HG03442 (cell line): ENCODE measurements around the gene LDLRAD3.
A peak's percentile ranks its signal among the peaks of the same experiment; 100 is the strongest.
"Not testable (repeated sequence)": the region's sequence is repeated elsewhere in the genome, so short reads cannot be mapped to it uniquely, and the experiment has no call there.

Experiments used
- ATAC-seq: cut with Tn5 transposase; IDR thresholded peaks from one replicate; pipeline ENCODE4 v1.9.1; 2021; ENCODE audit warnings: mild to moderate bottlenecking, moderate library complexity; ENCODE audit not compliant: unreplicated experiment

Gene LDLRAD3, protein sequence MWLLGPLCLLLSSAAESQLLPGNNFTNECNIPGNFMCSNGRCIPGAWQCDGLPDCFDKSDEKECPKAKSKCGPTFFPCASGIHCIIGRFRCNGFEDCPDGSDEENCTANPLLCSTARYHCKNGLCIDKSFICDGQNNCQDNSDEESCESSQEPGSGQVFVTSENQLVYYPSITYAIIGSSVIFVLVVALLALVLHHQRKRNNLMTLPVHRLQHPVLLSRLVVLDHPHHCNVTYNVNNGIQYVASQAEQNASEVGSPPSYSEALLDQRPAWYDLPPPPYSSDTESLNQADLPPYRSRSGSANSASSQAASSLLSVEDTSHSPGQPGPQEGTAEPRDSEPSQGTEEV

DNA sequence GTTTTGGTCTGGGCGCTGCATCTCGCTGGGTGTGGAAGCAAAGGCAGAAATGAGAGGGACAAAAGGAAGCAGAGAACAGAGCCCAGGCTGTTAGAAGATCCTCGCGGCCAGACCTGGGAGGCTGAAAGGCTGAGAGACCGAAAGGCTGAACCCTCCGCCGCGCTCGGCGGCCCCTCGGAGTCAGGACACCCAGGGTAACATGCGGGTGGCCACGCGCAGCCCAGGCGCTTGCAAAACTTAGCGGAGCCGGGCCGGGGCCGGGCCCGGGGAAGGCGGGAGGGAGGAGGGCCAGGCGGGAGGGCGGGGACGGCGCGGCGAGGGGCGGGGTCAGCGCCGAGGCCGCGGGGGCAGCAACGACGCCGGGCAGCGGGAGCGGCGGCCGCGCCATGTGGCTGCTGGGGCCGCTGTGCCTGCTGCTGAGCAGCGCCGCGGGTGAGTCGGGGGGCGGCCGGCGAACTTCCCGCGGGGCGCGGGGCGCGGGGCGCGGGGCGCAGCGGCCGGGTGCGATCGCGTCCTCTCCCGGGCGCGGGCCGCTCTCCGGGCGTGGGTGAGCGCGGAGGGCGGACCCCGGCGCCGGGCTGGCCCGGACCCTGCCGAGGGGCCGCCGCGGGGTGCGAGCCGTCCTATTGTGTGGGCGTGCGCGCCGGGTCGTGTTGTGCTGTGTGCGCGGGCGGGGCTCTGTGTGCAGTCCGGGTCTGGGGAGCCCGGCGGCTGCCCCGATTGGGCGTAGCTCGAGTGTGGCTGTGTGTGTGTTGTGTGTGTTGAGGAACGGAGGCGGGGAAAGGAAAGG is at the start of gene LDLRAD3:
LDLRAD3 (plus strand) TSS at position 350 of the 790 bp plus-strand sequence; CDS start at position 387, 37 bp downstream.
- peak; percentile 74 for ATAC-seq

DNA sequence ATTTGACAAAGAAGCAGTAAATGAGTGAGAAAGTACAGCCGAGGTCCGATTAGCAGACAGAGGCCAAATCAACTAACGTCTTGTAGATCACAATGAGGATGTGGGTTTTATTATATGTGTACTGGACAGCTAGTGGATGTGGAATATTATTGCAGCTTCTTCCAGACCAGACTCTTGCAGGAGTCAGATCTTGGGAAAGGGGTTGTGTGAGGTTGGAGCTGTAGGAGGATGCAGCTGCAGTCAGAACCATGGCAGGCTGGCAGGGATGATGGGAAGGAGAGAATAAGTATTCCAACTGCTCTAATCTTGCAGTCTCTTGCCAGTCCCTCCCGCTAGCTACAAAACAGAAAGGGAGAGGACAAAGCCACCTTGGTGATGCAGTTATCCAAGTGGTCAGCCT is 46.8 kb upstream of the LDLRAD3 start:
- no peak for ATAC-seq

DNA sequence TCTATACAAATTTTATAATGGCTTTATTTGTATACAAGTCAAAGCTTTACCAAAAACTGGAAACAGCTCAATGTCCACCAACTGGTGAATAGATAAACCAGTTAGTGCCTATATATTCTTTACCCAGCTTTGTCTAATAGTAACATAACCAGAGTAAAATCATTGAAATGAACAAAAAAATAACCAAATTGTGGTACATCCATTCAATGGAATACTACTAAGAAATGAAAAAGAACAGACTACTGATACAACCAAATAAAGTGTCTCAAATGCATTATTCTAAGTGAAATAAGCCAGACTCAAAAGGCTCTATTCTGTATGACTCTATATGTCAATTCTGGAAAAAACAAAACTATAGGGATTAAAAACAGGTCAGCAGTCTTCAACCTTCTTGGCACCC is 40.9 kb upstream of the LDLRAD3 start:
- no peak for ATAC-seq

DNA sequence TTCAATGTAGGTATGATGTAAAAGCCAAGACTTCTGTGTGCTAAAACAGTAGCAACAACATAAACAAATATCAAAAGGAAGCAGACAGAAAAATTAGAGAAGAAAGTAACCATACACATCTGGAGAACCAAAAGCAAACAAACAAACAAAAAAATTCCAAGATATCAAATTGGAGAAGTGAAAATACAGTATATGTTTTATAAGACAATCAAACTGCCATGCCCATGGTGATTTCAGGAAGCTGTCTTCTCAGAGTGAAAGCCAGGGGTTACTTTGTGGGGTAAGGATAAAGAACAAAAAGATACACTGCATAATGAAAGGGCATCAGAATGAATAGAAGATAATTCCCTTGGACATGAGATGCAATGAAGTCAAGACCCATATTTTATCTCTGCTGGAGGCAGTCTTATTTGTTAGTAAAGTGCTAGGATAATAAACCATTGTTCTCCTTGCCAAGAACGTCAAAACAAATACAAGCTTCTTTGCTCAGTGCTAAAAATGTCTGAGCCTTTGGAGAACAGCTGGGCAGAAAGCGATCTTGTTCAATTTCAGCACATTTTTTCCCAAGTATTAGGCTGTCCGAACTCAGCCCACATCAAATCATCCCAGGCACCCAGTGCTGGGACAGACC is 38.1 kb upstream of the LDLRAD3 start:
- no peak for ATAC-seq

DNA sequence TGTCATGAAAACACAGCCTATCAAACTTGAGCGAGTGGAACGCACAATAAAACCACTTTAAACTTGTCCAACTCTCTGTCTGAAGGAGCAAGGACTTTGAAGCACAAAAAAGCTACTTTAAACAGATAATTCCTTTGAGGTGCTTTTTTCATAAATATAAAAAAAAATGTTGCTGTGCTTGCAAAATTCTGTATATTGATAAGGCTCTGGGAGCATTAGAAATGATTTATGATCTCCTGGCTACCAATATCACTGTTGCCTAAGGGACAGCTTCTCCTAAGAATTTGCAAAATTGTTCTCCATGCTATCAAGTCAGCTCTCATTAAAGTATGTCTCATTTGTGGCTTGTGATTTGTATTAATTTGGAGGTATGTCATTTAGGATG is 37.6 kb upstream of the LDLRAD3 start:
- no peak for ATAC-seq

DNA sequence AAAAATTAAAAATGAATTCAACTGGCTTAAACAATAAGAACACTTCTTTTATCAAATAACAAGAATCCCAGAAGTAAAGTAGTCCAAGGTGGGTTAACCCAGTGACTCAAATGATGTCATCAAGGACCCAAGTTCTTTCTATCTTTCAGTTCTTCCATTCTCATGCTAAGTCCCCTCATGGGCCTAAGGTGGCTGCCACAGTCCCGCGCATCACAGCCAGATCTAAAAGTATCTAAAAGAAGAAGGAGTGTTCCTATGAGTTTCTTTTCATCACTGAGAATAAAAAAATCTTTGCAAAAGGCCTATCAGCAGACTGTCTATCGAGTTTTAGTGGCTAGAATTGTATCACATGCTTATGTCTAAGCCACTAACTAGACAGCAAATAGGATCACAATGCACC is 37.2 kb upstream of the LDLRAD3 start:
- no peak for ATAC-seq

DNA sequence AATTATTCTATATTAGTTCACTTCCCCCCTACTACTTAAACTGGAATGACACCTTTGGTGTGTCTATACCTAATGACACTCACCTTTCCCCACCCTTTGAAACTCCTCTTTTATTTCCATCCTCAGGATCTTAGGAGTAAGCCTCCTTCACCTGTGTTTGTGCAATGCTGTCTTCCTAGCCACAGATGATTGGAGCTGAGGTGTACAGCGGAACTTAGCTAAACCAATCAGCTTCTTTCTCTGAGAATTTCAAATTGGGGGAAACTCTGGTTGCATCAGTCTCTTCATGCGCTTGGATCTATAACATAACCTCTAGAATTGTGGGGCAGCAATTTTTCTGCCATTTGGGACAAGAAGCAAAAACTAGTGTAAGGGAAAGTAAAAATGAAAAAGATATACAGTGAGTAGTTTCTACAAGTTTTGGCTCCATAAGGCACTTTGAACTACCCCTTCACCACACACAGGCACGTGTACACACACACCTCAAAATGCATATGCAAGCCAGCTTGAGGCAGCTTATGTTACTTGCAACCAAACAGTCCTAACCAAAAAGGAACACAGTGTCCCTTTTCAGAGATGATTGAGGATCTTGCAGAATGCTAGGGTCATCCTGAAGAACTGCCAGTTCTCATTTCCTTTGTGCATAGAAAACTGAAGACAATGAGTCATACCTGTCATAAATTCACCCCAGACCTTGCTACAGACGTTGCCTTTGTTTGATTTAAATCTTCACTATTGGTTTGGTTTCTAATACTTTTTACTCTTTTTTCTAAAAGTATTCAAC is 36.0 kb upstream of the LDLRAD3 start:
- peak; percentile 88 for ATAC-seq

DNA sequence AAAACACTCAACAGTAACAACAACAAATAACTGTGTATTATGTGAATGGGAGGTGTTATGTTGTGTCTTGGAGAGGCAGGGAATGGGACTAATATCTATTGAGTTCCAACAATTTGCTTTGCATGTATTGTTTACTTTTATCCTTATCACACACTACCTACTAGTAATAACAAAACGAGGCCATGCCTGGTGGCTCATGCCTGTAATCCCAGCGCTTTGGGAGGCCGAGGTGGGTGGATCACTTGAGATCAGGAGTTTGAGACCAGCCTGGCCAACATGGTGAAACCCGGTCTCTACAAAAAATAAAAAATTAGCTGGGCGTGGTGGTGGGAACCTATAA is 35.5 kb upstream of the LDLRAD3 start:
- ATAC-seq, result peak; percentile 5

DNA sequence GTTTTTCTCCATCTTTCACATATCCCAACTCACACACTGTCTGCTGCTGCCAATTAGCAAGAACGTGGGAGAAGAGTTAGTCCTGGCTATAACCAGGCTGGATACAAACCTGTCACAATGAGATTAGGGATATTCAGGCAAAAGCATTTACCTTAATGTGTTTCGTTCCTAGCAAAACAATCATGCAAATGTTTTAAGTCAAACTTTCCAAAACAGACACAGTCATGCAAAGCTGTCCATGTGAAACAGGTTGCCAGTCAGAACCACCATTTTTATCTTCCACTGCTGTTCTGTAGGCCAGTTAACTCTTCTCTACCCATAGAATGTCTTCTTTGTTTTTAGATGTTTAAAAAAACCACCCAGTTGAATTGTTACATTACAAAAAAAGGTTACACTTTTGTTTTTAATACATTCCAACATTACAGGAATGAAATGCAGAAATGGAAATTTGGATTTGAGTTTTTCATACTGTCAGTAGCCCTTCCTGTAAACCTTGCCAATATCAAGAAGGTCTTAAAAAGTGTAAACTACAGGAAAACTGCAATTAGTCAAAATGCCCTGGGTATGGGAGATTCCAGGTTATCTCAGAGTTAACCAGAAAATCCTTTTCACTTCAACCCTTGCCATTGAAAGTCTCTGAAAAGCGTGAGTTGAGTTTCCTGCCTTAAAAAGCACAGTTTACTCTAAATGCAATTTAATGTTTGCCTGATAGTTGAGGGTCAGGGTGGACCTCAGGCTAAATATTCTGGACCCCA is 34.2 kb upstream of the LDLRAD3 start:
- ATAC-seq, result no peak

DNA sequence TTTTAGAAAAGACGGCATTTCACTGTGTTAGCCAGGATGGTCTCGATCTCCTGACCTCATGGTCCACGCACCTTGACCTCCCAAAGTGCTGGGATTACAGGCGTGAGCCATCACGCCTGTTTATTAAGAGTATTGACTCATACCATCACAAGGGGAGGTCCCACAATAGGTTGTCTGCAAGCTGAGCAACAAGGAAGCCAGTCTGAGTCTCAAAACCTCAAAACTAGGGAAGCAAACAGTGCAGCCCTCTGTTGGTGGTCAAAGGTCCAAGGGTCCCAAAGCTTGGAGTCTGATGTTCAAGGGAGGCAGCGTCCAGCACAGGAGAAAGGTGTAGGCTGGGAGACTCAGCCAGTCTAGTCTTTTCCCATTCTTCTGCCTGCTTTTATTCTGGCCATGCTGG is 32.8 kb upstream of the LDLRAD3 start:
- no peak for ATAC-seq

DNA sequence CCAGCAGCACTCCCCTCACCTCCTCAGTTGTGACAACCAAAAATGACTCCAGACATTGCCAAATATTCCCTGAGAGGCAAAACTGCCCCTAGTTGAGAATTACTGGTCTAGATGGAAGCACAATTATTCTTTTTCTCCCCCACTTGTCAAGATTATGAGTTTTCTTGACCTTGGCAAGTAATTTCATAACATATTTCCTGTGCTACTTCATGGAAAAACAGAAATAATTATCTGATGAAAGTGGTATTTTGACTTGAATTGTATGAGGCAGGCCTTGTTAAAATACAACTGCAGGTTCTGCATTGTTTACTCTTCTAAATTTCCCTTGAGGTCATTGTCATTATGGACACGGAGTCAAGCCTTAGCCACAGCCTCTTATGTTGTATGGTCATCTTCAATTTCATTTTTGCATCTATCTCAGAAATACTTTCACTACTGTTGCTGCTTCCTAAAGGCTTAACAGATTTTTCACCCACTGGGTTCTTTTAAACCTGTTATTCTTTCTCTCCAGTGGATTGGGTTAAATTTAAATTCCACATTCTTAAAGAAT is 32.2 kb upstream of the LDLRAD3 start:
- ATAC-seq, result no peak

DNA sequence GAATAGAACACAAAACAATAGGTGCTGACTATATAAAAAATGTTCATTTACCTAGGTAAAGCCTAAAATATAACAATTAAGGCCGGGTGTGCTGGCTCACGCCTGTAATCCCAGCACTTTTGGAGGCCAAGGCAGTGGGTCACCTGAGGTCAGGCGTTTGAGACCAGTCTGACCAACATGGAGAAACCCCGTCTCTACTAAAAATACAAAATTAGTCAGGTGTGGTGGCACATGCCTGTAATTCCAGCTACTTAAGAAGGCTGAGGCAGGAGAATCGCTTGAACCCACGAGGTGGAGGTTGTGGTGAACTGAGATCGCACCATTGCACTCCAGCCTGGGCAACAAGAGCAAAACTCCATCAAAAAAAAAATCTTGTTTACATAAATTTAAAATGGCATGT is 31.4 kb upstream of the LDLRAD3 start:
- ATAC-seq, result not testable (repeated sequence)

DNA sequence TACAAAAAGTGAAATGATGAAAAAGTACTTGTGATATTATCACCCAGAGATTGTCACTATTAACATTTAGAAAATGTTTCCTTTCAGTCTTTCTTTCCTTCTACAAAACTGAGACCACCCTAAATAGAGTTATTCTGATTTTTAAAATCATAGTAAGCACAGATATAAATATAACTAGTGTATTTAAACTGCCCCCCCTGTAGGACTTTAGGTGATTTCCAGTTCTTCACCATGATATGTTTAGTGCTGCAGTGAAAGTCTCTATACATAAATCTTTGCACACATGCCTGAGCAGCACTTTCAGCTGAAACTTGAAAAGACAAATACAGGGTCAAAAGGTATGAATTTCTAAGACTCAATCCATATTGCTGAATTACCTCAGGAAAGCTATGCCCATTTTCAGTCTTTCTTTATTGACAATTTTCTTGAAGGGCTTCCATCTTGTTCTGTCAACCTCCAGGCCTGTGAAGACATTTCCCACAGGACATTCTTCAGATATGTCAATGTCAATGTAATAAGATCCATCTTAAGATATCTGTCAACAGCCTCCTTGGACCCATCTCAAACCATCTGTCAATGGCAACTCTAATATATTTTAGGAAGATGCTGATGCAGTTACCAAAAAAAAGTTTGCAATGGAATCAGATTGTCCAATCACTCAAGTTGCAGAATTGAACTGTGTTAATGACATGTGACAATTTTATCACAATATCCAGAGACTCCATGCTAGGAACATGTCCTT is 30.8 kb upstream of the LDLRAD3 start:
- no peak for ATAC-seq

DNA sequence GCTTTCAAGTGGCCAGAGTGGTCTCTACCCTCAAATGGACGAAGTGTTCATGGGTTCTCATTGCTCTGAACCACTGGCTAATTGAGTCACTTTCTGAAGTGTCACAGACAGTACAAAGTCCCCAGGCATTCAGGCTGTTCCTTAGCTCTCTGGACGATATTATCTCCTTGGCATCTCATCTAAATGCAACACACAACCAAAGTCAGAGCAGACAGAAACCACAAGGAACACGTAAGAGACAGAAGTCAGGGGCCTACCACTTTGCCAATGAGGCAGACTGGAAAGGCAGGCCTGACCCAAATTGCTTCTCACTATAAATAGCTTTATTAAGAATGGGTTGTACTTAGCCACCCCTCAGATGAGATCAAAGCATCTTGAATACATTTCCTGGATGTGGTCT is 29.0 kb upstream of the LDLRAD3 start:
- ATAC-seq, result no peak

DNA sequence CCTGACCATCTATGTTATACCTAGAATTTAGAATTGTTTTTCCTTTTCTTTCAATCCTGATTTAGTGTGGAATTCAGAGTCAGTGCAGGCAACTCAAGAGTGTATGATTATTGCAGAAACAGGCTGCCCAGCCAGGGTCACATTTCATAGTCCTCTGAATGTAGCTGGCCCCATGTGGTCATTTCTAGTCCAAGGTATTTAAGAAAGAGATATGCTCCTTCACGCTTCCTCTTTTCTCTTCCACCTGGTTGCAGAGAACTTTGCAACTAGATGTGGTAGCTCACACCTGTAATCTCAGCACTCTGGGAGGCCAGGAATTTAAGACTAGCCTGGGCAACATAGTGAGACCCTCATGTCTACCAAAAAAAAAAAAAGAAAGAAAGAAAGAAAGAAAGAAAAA is 27.6 kb upstream of the LDLRAD3 start:
- no peak for ATAC-seq

DNA sequence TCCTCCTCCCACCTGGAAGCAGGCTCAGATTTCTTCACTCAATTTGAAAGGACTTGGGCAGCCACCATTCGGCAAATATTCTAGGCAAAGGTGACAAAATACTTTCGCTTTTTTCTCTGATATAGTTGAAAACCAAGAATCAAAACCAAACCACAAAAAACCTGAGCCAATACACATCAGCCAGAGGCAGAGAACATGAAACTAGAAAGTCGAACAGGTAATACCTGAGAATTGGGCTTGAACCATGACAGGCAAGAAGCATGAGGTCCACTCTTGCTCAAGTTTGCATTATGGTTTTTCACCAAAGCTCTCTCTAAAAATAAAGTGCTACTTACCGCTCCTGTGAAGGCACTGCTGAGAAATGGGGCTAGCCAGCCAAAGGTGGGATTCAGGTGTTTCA is 26.2 kb upstream of the LDLRAD3 start:
- ATAC-seq, result peak; percentile 65

DNA sequence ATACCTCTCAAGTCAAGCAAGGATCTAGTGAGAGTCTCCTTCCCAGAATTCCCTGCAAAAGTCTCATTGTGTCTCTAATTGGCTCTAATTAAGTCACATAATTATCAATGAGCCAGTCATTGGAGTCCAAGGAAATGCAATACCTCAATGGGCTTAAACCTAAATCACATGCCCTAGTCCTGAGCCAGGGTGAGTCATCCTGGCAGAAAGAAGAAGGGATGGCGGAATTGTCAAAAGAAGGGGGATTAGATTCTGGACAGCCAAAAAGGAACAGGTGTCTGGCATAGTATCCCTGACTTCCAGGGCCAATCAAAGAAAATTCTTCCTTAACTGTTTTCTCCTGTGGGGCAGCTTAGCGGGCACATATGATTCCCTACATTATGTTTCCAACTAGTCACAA is 25.1 kb upstream of the LDLRAD3 start:
- no peak for ATAC-seq

DNA sequence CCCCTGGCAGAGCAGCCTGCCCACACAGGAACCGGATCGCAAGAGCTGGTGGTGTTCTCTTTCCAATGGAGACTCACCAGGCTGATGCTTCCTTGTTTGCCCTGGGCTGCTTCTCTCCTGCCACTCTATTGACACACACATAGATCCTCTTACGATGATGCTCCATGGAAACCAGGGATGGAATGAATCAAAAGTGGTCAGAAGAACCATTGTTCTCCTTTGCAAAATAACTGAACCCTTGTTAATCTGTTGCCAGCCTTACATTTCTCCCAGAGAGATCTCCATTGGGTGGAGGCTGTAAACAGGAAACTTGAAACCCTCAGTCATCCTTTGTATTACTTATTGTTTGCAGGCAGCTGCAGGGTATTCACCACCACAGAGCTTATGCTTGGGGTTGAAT is 24.6 kb upstream of the LDLRAD3 start:
- ATAC-seq, result no peak

DNA sequence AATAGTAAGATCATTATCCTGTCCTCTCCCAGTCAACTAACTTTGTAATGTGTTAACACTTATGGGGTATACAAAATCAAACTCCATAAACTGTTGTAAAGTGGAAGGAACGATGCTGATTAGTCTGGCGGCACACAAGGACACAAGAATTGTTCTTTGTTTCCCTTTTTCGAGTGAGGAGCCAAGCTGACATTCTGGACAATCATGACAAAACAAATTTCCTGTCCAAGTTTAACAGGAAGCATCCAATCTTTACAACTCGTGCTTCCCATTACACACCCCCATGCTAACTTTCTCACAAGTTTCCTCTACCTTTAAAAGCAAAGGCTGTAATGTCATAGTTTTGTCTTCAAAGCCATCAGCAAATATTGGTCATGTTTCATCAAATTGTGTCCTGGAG is 20.4 kb upstream of the LDLRAD3 start:
- no peak for ATAC-seq

DNA sequence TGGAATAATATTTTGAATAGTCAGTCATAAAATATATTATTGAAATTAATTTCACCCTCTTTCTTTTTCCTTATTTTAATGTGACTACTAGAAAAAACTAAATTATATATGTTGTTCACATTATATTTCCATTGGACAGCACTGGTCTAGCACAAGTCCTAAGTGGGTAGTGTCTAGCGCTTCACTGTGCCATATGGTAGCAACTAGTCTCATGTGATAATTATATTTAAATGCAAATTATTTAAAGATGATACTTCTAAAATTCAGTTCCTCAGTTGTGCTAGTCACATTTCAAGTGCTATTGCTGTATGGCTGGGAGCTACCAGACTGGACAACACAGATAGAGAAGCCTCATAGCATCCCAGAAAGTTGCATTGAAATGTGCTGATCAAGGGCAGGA is 19.1 kb upstream of the LDLRAD3 start:
- no peak for ATAC-seq
